MV-4-11 (cell line): ENCODE results near the gene APOBEC3A.
"Not testable (repeated sequence)": the region's sequence is repeated elsewhere in the genome, so short reads cannot be mapped to it uniquely, and the experiment has no call there.

ENCODE experiments used
- DNase-seq: peaks from one replicate; lab custom pipeline; 2025; lab: John Stamatoyannopoulos, UW

The APOBEC3A gene

GRCh38 chr22:38981005-38981991 lies 23.9 kb downstream of the APOBEC3A start:
- DNase-seq, result no peak

GRCh38 chr22:38981992-38982927 lies 24.9 kb downstream of the APOBEC3A start, which contains the start of gene APOBEC3B:
TSS of gene APOBEC3B (plus strand) at chr22:38982347. CDS start at chr22:38982454, 107 bp downstream.
- DNase-seq, result peak; percentile 98

GRCh38 chr22:38984224-38984623 lies 26.8 kb downstream of the APOBEC3A start:
- peak; percentile 55 for DNase-seq

- not testable (repeated sequence) for DNase-seq
These were observed 27.7 kb downstream of the APOBEC3A start for GRCh38 chr22:38984784-38985757.

- DNase-seq, result no peak
These were observed 29.2 kb downstream of the APOBEC3A start for GRCh38 chr22:38986629-38987028.

- no peak for DNase-seq
These were observed 29.9 kb downstream of the APOBEC3A start for GRCh38 chr22:38987171-38987895.

GRCh38 chr22:38989466-38989865 lies 32.1 kb downstream of the APOBEC3A start:
- DNase-seq, result no peak

GRCh38 chr22:38992871-38993371 lies 35.5 kb downstream of the APOBEC3A start:
- DNase-seq, result not testable (repeated sequence)

GRCh38 chr22:38996105-38996504 lies 38.7 kb downstream of the APOBEC3A start:
- peak; percentile 36 for DNase-seq

GRCh38 chr22:38997518-38997917 lies 40.1 kb downstream of the APOBEC3A start:
- no peak for DNase-seq

GRCh38 chr22:39003165-39003638 lies 45.8 kb downstream of the APOBEC3A start:
- DNase-seq, result peak; percentile 94

GRCh38 chr22:39007177-39007576 lies 49.8 kb downstream of the APOBEC3A start:
- no peak for DNase-seq

GRCh38 chr22:39008271-39008850 lies 51.0 kb downstream of the APOBEC3A start:
- DNase-seq, result peak; percentile 48

- DNase-seq, result no peak
These were observed 53.5 kb downstream of the APOBEC3A start for GRCh38 chr22:39010946-39011345.
